HG02840 (cell line): Measurements from ENCODE around the gene TMEM97.

Experiments used
- ATAC-seq: cut with Tn5 transposase; IDR thresholded peaks from one replicate; pipeline ENCODE4 v1.9.1; 2021; ENCODE audit warnings: mild to moderate bottlenecking, moderate library complexity, moderate number of reproducible peaks; ENCODE audit not compliant: unreplicated experiment, low FRiP score

Gene TMEM97

GRCh38 chr17:28315846-28316705 lies 2.9 kb upstream of the TMEM97 start:
- ATAC-seq = no peak

GRCh38 chr17:28317099-28317965 lies 1.7 kb upstream of the TMEM97 start:
- no peak for ATAC-seq

- ATAC-seq = peak; percentile 5
These were observed 838 bp upstream of the TMEM97 start for GRCh38 chr17:28317966-28318758.

GRCh38 chr17:28319598-28319935 lies 567 bp downstream of the TMEM97 start:
- ATAC-seq = no peak

- ATAC-seq = no peak
These were observed 1.4 kb downstream of the TMEM97 start for GRCh38 chr17:28320215-28321061.

GRCh38 chr17:28324267-28324745 lies 5.3 kb downstream of the TMEM97 start:
- no peak for ATAC-seq

GRCh38 chr17:28324781-28325180 lies 5.8 kb downstream of the TMEM97 start:
- no peak for ATAC-seq

GRCh38 chr17:28325211-28325610 lies 6.2 kb downstream of the TMEM97 start:
- ATAC-seq = no peak

- no peak for ATAC-seq
These were observed 7.1 kb downstream of the TMEM97 start for GRCh38 chr17:28326114-28326513.

- no peak for ATAC-seq
These were observed 8.1 kb downstream of the TMEM97 start for GRCh38 chr17:28327031-28327607.

GRCh38 chr17:28327709-28328108 lies 8.7 kb downstream of the TMEM97 start:
- ATAC-seq = no peak

- ATAC-seq = no peak
These were observed 9.3 kb downstream of the TMEM97 start for GRCh38 chr17:28328325-28328724.

GRCh38 chr17:28330671-28331070 lies 11.7 kb downstream of the TMEM97 start:
- no peak for ATAC-seq

GRCh38 chr17:28331891-28332420 lies 13.0 kb downstream of the TMEM97 start:
- ATAC-seq = no peak

- ATAC-seq = no peak
These were observed 14.2 kb downstream of the TMEM97 start for GRCh38 chr17:28333083-28333746.

GRCh38 chr17:28334171-28334570 lies 15.2 kb downstream of the TMEM97 start:
- ATAC-seq = no peak

GRCh38 chr17:28334666-28335200 lies 15.7 kb downstream of the TMEM97 start:
- ATAC-seq = no peak

- ATAC-seq = peak; percentile 97
These were observed 16.4 kb downstream of the TMEM97 start, which contains the start of the genes IFT20 and TNFAIP1 for GRCh38 chr17:28335201-28335958. Gene IFT20, minus strand, starts transcription at chr17:28335472. Its CDS starts 3,487 bp downstream, at chr17:28331985. Gene TNFAIP1, plus strand, starts transcription at chr17:28335761. Its CDS starts 3,761 bp downstream, at chr17:28339522.
